ENCODE measurements around the gene APOBR.
"Not testable (repeated sequence)": the region's sequence is repeated elsewhere in the genome, so short reads cannot be mapped to it uniquely, and the experiment has no call there.

APOBR gene

GRCh38 chr16:28521436-28521835 is 27.0 kb downstream of the APOBR start:
- no peak for DNase-seq (ENCODE audit: extremely low read depth, low read depth)
- no peak overlapping the region for H3K4me3 ChIP-seq (replicated peaks; ENCODE audit: low read depth, low read length)
- no peak for TF ChIP-seq CTCF (IDR thresholded peaks at IDR 0.05; ENCODE audit: low read depth, low read length, missing control alignments)

GRCh38 chr16:28522792-28523191 is 28.3 kb downstream of the APOBR start:
- no peak for DNase-seq (ENCODE audit: extremely low read depth, low read depth)
- TF ChIP-seq CTCF (IDR thresholded peaks at IDR 0.05; ENCODE audit: low read depth, low read length, missing control alignments) = no peak

GRCh38 chr16:28524681-28525171 is 30.3 kb downstream of the APOBR start:
- DNase-seq (ENCODE audit: extremely low read depth, low read depth) = no peak
- TF ChIP-seq CTCF (IDR thresholded peaks at IDR 0.05; ENCODE audit: low read depth, low read length, missing control alignments) = no peak
- no peak overlapping the region for H3K4me3 ChIP-seq (replicated peaks; ENCODE audit: low read depth, low read length)

More at GRCh38 chr16:28522792-28523191, 28.3 kb downstream of the APOBR start:
- no peak overlapping the region for H3K4me3 ChIP-seq (replicated peaks; ENCODE audit: low read depth, low read length)

GRCh38 chr16:28526201-28527099 is 32.0 kb downstream of the APOBR start:
- TF ChIP-seq CTCF (IDR thresholded peaks at IDR 0.05; ENCODE audit: low read depth, low read length, missing control alignments) = no peak
- H3K4me3 ChIP-seq (replicated peaks; ENCODE audit: low read depth, low read length) = no peak overlapping the region
- DNase-seq (ENCODE audit: extremely low read depth, low read depth) = no peak

- not testable (repeated sequence) for H3K4me3 ChIP-seq (replicated peaks; ENCODE audit: low read depth, low read length); DNase-seq (ENCODE audit: extremely low read depth, low read depth)
These were observed 32.8 kb downstream of the APOBR start for GRCh38 chr16:28527100-28527785.

GRCh38 chr16:28527985-28528384 is 33.5 kb downstream of the APOBR start:
- no peak for DNase-seq (ENCODE audit: extremely low read depth, low read depth)
- H3K4me3 ChIP-seq (replicated peaks; ENCODE audit: low read depth, low read length) = no peak overlapping the region
- TF ChIP-seq CTCF (IDR thresholded peaks at IDR 0.05; ENCODE audit: low read depth, low read length, missing control alignments) = no peak

GRCh38 chr16:28528463-28528867 is 34.0 kb downstream of the APOBR start:
- H3K4me3 ChIP-seq (replicated peaks; ENCODE audit: low read depth, low read length) = no peak overlapping the region
- DNase-seq (ENCODE audit: extremely low read depth, low read depth) = no peak
- no peak for TF ChIP-seq CTCF (IDR thresholded peaks at IDR 0.05; ENCODE audit: low read depth, low read length, missing control alignments)
